ENCODE results near the gene TPPP2. TPM values are rescaled to one million over a fixed set of nuclear protein-coding genes. Genes with fewer than 3 reads are reported as not detected.

TPPP2 gene
- total RNA-seq, 1 donor = not detected

DNA sequence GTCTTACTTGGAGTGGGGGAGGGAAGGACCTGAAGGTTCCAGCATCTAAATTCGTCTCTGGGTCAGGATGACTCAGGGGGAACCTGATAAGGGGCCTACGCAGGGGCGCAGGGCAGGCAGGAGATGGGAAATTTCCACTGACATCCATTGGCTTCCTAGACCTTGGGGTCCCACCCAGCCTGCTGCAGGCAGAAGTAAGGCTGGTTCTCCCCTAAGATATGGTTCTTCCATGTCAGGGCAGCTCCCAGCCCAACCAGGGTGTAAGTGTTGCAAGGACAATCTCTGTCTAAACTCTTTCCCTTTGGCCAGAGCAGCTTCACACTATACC, 3.1 kb upstream of the TPPP2 start:
- DNase-seq (ENCODE audit: low read depth) = peak; percentile 25
- H3K4me3 ChIP-seq (ENCODE audit: low read depth, low read length) = no peak overlapping the region
- TF ChIP-seq, protein P1, sequence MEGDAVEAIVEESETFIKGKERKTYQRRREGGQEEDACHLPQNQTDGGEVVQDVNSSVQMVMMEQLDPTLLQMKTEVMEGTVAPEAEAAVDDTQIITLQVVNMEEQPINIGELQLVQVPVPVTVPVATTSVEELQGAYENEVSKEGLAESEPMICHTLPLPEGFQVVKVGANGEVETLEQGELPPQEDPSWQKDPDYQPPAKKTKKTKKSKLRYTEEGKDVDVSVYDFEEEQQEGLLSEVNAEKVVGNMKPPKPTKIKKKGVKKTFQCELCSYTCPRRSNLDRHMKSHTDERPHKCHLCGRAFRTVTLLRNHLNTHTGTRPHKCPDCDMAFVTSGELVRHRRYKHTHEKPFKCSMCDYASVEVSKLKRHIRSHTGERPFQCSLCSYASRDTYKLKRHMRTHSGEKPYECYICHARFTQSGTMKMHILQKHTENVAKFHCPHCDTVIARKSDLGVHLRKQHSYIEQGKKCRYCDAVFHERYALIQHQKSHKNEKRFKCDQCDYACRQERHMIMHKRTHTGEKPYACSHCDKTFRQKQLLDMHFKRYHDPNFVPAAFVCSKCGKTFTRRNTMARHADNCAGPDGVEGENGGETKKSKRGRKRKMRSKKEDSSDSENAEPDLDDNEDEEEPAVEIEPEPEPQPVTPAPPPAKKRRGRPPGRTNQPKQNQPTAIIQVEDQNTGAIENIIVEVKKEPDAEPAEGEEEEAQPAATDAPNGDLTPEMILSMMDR (IDR thresholded peaks at IDR 0.05; ENCODE audit: insufficient read depth, low read depth, low read length) = no peak

DNA sequence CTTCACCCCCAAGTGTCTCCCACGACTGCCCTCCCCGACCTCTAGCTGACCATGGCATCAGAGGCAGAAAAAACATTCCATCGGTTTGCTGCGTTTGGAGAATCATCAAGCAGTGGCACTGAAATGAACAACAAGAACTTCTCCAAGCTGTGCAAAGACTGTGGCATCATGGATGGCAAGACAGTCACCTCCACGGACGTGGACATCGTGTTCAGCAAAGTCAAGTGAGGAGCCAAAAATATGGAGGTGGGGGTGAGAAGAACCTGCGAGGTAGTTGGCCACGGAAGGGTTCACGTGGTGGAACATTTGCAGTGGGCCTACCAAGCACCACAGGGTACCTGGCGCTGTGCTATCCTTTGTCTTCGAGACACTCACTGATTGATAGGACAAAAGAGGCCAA, 514 bp downstream of the TPPP2 start:
- DNase-seq (ENCODE audit: low read depth) = no peak
- TF ChIP-seq, protein P1 (IDR thresholded peaks at IDR 0.05; ENCODE audit: insufficient read depth, low read depth, low read length) = no peak
- H3K4me3 ChIP-seq (ENCODE audit: low read depth, low read length) = no peak overlapping the region

DNA sequence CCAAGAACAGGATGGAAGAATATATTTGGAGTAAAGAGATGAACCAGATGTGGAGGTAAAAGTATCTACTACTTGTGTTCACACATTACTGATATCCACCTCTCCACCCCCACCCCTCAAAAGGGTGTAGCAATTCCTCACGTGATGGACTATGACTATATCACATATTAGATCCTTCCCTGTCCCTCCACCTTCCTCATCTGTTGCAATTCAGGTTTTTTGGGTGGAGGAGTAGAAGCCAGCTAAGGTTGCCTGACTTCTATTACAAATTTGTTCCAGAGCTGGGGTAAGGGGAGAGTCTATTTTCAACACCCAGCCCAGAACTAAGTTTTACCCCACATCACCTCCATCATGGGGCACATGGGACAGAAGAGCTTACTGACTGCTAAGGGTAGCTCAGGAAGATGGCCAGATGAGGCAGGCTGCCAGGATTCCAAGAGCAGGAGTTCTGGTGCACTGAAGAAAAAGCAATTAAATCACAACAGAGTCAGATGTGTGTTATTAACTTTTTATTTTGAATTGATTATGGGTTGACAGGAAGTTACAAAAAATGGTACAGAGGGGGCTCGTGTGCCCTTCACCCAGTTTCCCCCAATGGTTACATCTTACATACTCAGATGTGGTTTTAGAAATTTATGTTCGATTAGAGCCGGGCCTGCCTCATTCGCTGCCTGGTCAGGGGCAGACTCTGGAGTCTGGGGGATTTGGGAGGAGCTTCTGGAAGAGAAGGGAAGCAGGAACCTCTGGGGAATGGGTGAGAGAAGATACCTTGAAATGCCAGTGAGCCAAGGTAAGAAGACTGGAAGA, 2.5 kb downstream of the TPPP2 start:
- TF ChIP-seq, protein P1 (IDR thresholded peaks at IDR 0.05; ENCODE audit: insufficient read depth, low read depth, low read length) = no peak
- DNase-seq (ENCODE audit: low read depth) = no peak
- H3K4me3 ChIP-seq (ENCODE audit: low read depth, low read length) = no peak overlapping the region

DNA sequence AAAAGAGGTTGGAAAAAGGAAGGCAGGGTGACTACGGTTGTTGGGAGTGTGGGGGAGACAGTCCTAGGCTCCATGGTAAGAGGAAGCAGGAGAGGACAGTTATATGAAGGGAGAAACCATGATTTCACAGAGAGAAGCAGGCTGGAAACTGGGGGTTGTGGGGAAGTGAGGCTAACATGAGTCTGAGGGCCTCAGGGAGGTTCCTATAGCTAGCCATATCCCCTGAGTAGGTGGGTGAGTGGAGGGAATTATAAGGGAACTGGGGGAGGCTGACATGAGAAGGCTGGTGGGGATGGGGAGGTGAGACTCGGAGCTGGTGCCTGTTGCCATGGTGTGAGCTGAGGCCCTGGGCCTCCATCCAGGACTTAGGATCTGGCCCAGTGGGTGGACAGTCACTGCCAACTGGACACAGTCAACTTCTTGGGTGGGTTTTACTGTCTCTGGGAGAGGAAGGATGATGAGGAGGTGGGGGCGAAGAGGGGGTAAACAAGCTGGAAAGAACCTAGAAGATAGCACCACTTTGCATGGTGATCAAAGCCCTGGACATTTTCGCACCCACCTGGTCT, 3.2 kb downstream of the TPPP2 start:
- no peak for DNase-seq (ENCODE audit: low read depth)
- TF ChIP-seq, protein P1 (IDR thresholded peaks at IDR 0.05; ENCODE audit: insufficient read depth, low read depth, low read length) = no peak
- no peak overlapping the region for H3K4me3 ChIP-seq (ENCODE audit: low read depth, low read length)

DNA sequence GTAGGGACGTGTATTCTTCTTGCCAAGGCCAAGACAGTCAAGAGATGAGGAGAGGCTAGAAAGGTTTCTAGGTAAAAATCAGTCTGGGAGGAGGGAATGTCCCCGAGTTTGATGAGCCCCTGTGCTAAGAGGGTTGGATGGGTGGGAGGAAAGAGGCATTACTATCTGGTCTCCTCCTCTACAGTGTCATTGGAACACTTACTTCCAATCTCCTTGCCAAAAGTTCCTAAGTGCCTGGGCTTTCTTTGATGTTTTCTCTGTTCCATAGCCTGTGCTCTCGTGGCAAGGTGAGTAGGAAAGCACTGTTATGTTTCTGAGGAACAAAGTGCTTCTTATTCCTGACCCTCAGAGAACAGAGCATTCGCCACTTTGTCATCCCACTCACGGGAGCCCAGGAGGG, 4.7 kb downstream of the TPPP2 start, which contains the start of gene RNASE13:
RNASE13 (minus strand) TSS at position 101 of the 400 bp plus-strand sequence. CDS start 519 bp downstream, outside the sequence.
- TF ChIP-seq, protein P1 (IDR thresholded peaks at IDR 0.05; ENCODE audit: insufficient read depth, low read depth, low read length) = no peak
- no peak within 1 kb of the TSS for H3K4me3 ChIP-seq (ENCODE audit: low read depth, low read length)
- no peak for DNase-seq (ENCODE audit: low read depth)

DNA sequence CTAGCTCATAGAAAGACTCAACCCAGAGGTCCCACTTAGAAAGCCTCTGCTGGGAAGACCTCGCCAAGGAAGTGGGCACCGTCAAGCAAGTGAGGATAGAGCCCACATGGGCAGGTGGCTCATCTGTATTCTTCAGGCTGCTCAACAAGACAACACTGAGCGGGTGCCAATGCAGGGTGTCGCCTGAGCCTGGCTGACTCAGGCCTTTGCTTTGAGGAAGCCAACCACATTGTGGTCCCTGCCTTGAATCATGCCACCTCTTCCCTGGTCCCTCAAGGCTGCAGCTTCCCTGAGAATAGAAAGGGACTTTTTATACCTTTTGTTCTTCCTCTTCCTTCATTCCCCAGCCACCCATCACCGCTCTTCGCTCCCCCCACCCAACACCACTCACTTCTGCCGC, 6.7 kb downstream of the TPPP2 start:
- TF ChIP-seq, protein P1 (IDR thresholded peaks at IDR 0.05; ENCODE audit: insufficient read depth, low read depth, low read length) = no peak
- no peak overlapping the region for H3K4me3 ChIP-seq (ENCODE audit: low read depth, low read length)
- no peak for DNase-seq (ENCODE audit: low read depth)

Data from fibroblast of villous mesenchyme (primary cell).